Measurements from ENCODE around the gene CHP1.
A peak's percentile ranks its signal among the peaks of the same experiment; 100 is the strongest.

CHP1 gene

GRCh38 chr15:41323611-41324010, 92.5 kb downstream of the CHP1 start:
- CTCF ChIA-PET: no interaction called here
- peaks cover 8 to 10% of the 10 kb centered on the region in 2 experiments; a peak in 2 of 3 replicates for H3K36me3 ChIP-seq (ENCODE audit: control insufficient read depth in 2 of 2, insufficient read depth in 1 of 2, low read length in 2 of 2)
- peak; percentile 33 for TF ChIP-seq PRDM10 (tag by site-specific recombination; IDR thresholded peaks at IDR 0.05)
- peak; percentile 67; the same call in 1 of the 2 replicates for TF ChIP-seq PRDM1 (tag by site-specific recombination; IDR thresholded peaks at IDR 0.05)
- no peak for TF ChIP-seq YY1 (tag by site-specific recombination; IDR thresholded peaks at IDR 0.05)
- TF ChIP-seq ZNF138 (tag by site-specific recombination; IDR thresholded peaks at IDR 0.05; ENCODE audit: borderline replicate concordance): no peak
- no peak overlapping the region for H3K4me3 ChIP-seq (ENCODE audit: low read depth, low read length)
- no peaks in the 10 kb centered on the region for H3K9me3 ChIP-seq (ENCODE audit: control insufficient read depth, insufficient read depth, low read depth, low read length)
- H3K27ac ChIP-seq (ENCODE audit: extremely low read depth, low read depth, low read length): no peak overlapping the region
- POLR2A ChIA-PET: interaction anchor here (1.2 kb wide), 1 partner anchor 9 kb away, joined by 4 read pairs; the partner anchor contains the start of gene OIP5
- no peaks in the 10 kb centered on the region for H3K4me1 ChIP-seq (ENCODE audit: control insufficient read depth, insufficient read depth, low read length)

- Histone ChIP-seq H3K4me1 (ENCODE audit: control insufficient read depth, insufficient read depth, low read length) (no peaks in the 10 kb centered on the region), H3K27ac (ENCODE audit: extremely low read depth, low read depth, low read length) (no peak overlapping the region), H3K4me3 (ENCODE audit: low read depth, low read length) (peak overlapping the region; percentile 86), H3K36me3 (ENCODE audit: control insufficient read depth in 2 of 2, insufficient read depth in 1 of 2, low read length in 2 of 2) (peaks cover 6 to 11% of the 10 kb centered on the region in 2 experiments; a peak in 2 of 3 replicates), H3K9me3 (ENCODE audit: control insufficient read depth, insufficient read depth, low read depth, low read length) (no peaks in the 10 kb centered on the region)
- CTCF ChIA-PET: no interaction called here
- POLR2A ChIA-PET: interaction anchor here (1.0 kb wide), 1 partner anchor 100 kb away, joined by 3 read pairs; no protein-coding TSS in a partner anchor
- TF ChIP-seq OSR2 (tag by site-specific recombination; IDR thresholded peaks at IDR 0.05): no peak
- no peak for TF ChIP-seq TSHZ1 (tag by site-specific recombination; IDR thresholded peaks at IDR 0.05; ENCODE audit: borderline replicate concordance)
- no peak for TF ChIP-seq ZNF404 (tag by site-specific recombination; IDR thresholded peaks at IDR 0.05)
- peak; percentile 83 for TF ChIP-seq ZNF394 (tag by site-specific recombination; IDR thresholded peaks at IDR 0.05; ENCODE audit: borderline replicate concordance)
Observed at GRCh38 chr15:41331281-41331680, 100.2 kb downstream of the CHP1 start.
